Suprapubic skin (tissue), 4 donors: ENCODE measurements around the gene RBMS1. TPM values are rescaled to one million over a fixed set of nuclear protein-coding genes. Genes with fewer than 3 reads are reported as not detected.
"Not testable (repeated sequence)": the region's sequence is repeated elsewhere in the genome, so short reads cannot be mapped to it uniquely, and the experiment has no call there.

Experiments used
- DNase-seq, 2 donors: peaks; one replicate each; pipeline ENCODE4 v3.0.0-alpha.2; 2019; ENCODE audit warnings: low spot score in 2 of 2
- H3K27ac ChIP-seq: fragments of 200-600 bp; sonication (generic); one replicate; pipeline ENCODE4 v1.5.1; 2019
- H3K27me3 ChIP-seq: fragments of 200-600 bp; sonication (generic); one replicate; pipeline ENCODE4 v1.5.1; 2019
- H3K36me3 ChIP-seq: fragments of 200-600 bp; sonication (generic); one replicate; pipeline ENCODE4 v1.5.1; 2019
- H3K4me1 ChIP-seq: fragments of 200-600 bp; sonication (generic); one replicate; pipeline ENCODE4 v1.5.1; 2019
- H3K4me3 ChIP-seq: fragments of 200-600 bp; sonication (generic); one replicate; pipeline ENCODE4 v1.5.1; 2019; ENCODE audit warnings: mild to moderate bottlenecking
- H3K9me3 ChIP-seq: fragments of 200-600 bp; sonication (generic); one replicate; pipeline ENCODE4 v1.5.1; 2019
- EP300 ChIP-seq: sonication (generic); formaldehyde crosslinking; IDR thresholded peaks from one replicate; pipeline ENCODE4 v1.6.1; 2017; ENCODE audit warnings: antibody characterized with exemption
- POLR2A ChIP-seq, 2 donors: fragments of 450-650 bp; IDR thresholded peaks; one replicate each; pipeline ENCODE4 v1.6.1; 2017; ENCODE audit warnings: antibody characterized with exemption in 2 of 2, mild to moderate bottlenecking in 2 of 2, moderate library complexity in 2 of 2
- POLR2AphosphoS5 ChIP-seq, 3 donors: sonication (generic); formaldehyde crosslinking; IDR thresholded peaks; one replicate each; pipeline ENCODE4 v1.6.1; 2017; ENCODE audit warnings: antibody characterized with exemption in 3 of 3
- WGBS: methylation state at CpG from one replicate; pipeline ENCODE4 v1.1.5; 2018; 5-methylcytosine and 5-hydroxymethylcytosine counted together
- total RNA-seq, 4 donors: library from RNA; depleted of rRNA; stranded (reverse); fragments of >200 nt; gene quantifications; one replicate each; pipeline ENCODE4 v1.1.0, GENCODE V29; 2016
- TF ChIP-seq, protein P1 (sequence below), 2 donors: fragments of 200-600 bp in 1 of 2; fragments of 450-650 bp in 1 of 2; sonication (generic) in 1 of 2; IDR thresholded peaks; one replicate each; pipeline ENCODE4 v1.5.1; 2016 to 2019; ENCODE audit warnings: antibody characterized with exemption in 2 of 2, mild to moderate bottlenecking in 1 of 2, moderate library complexity in 1 of 2

Gene RBMS1
- total RNA-seq, 4 donors from 2014 or later: 55.7 to 92.2 (median 62.2) TPM

GRCh38 chr2:160445673-160446072, 47.9 kb downstream of the RBMS1 start:
- Histone ChIP-seq H3K9me3 (no peaks in the 10 kb centered on the region), H3K4me1 (peaks cover 4% of the 10 kb centered on the region), H3K4me3 (no peak overlapping the region), H3K36me3 (no peaks in the 10 kb centered on the region), H3K27me3 (no peaks in the 10 kb centered on the region), H3K27ac (no peak overlapping the region)
- TF ChIP-seq POLR2AphosphoS5 (IDR thresholded peaks at IDR 0.05): no peak
- TF ChIP-seq, protein P1, sequence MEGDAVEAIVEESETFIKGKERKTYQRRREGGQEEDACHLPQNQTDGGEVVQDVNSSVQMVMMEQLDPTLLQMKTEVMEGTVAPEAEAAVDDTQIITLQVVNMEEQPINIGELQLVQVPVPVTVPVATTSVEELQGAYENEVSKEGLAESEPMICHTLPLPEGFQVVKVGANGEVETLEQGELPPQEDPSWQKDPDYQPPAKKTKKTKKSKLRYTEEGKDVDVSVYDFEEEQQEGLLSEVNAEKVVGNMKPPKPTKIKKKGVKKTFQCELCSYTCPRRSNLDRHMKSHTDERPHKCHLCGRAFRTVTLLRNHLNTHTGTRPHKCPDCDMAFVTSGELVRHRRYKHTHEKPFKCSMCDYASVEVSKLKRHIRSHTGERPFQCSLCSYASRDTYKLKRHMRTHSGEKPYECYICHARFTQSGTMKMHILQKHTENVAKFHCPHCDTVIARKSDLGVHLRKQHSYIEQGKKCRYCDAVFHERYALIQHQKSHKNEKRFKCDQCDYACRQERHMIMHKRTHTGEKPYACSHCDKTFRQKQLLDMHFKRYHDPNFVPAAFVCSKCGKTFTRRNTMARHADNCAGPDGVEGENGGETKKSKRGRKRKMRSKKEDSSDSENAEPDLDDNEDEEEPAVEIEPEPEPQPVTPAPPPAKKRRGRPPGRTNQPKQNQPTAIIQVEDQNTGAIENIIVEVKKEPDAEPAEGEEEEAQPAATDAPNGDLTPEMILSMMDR (IDR thresholded peaks at IDR 0.05): no peak
- no peak for TF ChIP-seq POLR2A (IDR thresholded peaks at IDR 0.05)
- no peak for TF ChIP-seq EP300
- 95% methylated on average over 1 of the region's 1 CpG for WGBS
- DNase-seq: no peak

DNA sequence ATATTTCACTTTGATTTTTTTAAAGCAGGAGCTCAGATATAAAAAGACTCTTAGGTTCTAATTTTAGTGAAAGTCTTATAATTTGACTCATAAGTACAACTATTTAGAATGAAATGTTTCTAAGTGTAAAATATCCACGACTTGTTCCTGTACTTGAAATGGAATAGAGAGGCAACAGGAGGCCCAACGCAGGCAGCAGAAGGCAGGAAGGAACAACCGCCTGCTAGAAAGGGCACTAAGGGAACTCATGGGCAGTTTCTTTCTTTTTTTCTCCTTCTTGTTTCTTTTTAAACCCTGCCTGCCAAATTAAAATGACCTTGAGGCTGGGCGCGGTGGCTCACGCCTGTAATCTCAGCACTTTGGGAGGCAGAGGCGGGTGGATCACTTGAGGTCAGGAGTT, 51.0 kb downstream of the RBMS1 start:
- 94% methylated on average over 7 of the region's 7 CpGs for WGBS
- Histone ChIP-seq H3K9me3 (no peaks in the 10 kb centered on the region), H3K4me3 (no peak overlapping the region), H3K27me3 (no peaks in the 10 kb centered on the region), H3K27ac (no peak overlapping the region), H3K36me3 (no peaks in the 10 kb centered on the region), H3K4me1 (no peaks in the 10 kb centered on the region)
- TF ChIP-seq EP300 (no peak), POLR2A (IDR thresholded peaks at IDR 0.05) (no peak), POLR2AphosphoS5 (IDR thresholded peaks at IDR 0.05) (no peak)
- TF ChIP-seq, protein P1 (IDR thresholded peaks at IDR 0.05): no peak
- no peak for DNase-seq

GRCh38 chr2:160440888-160441287, 52.7 kb downstream of the RBMS1 start:
- H3K4me1 ChIP-seq: no peaks in the 10 kb centered on the region
- no peaks in the 10 kb centered on the region for H3K27me3 ChIP-seq
- no peak overlapping the region for H3K27ac ChIP-seq
- TF ChIP-seq EP300 (no peak), POLR2A (IDR thresholded peaks at IDR 0.05) (no peak), POLR2AphosphoS5 (IDR thresholded peaks at IDR 0.05) (no peak)
- TF ChIP-seq, protein P1 (IDR thresholded peaks at IDR 0.05): no peak
- H3K4me3 ChIP-seq: no peak overlapping the region
- WGBS: 24% methylated on average over 2 of the region's 2 CpGs
- DNase-seq: no peak
- H3K36me3 ChIP-seq: no peaks in the 10 kb centered on the region
- no peaks in the 10 kb centered on the region for H3K9me3 ChIP-seq

- not testable (repeated sequence) for H3K4me1 ChIP-seq, DNase-seq, H3K9me3 ChIP-seq, H3K4me3 ChIP-seq, H3K27me3 ChIP-seq, H3K36me3 ChIP-seq, H3K27ac ChIP-seq
- no CpG with 5 or more reads among the region's 32 CpGs for WGBS
Measured at GRCh38 chr2:160439038-160439437, 54.6 kb downstream of the RBMS1 start.

DNA sequence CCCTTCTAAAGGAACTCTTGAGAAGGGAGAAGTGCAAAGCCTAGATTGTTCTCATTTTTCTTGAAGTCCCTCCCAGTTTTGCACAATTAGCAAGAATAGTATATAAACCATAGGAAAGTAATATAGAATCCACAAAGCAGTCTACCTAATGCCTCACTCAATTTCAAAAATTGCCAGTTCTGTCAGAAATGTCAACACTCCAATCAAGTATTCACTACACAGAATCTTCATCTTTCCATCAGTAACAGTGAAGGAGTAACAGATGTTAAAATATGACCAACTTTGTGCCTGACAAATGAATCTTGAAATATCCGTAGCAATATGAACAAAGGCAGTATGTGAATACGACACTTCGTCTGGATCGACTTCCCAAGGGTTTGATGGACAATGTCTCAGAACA, 56.3 kb downstream of the RBMS1 start:
- Histone ChIP-seq H3K36me3 (no peaks in the 10 kb centered on the region), H3K4me3 (no peak overlapping the region), H3K4me1 (peaks cover 17% of the 10 kb centered on the region), H3K27me3 (no peaks in the 10 kb centered on the region), H3K9me3 (no peaks in the 10 kb centered on the region), H3K27ac (no peak overlapping the region)
- TF ChIP-seq POLR2AphosphoS5 (IDR thresholded peaks at IDR 0.05): no peak
- TF ChIP-seq, protein P1 (IDR thresholded peaks at IDR 0.05): no peak
- no peak for TF ChIP-seq EP300
- TF ChIP-seq POLR2A (IDR thresholded peaks at IDR 0.05): no peak
- no peak for DNase-seq
- whole genome bisulfite sequencing: 98% methylated on average over 4 of the region's 4 CpGs

DNA sequence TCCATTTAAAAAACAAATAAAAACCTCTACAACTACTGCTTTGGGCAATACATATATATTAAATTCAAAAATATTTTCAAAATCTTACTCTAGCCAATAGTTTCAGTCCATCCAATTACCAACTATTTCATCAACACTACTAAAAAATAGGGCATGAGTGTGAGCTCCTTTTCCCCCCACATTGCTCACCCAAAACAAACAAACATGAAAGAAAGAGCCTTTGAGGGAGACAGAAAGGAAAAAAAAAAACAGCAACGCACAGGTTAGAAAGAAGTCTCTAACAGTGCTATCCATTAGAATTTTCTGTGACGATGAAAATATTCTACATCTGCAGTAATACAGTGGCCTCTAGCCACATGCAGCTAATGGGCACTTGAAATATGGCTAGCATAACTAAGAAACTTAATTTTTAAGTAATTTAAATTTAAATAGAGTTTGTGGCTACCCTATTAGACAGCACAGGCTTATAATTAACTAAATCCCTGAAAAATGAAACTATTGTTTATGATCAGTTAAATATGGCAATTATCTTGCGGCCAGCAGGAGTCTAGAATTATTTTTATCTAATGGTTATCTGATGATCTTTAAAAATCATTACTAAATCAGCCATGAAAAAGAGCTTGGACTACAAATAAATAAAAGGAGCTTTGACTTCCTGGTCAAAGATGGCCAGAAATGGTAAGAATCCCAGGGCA, 59.2 kb downstream of the RBMS1 start:
- DNase-seq: no peak
- no peaks in the 10 kb centered on the region for H3K9me3 ChIP-seq
- 70% methylated on average over 3 of the region's 3 CpGs for WGBS
- peaks cover 27% of the 10 kb centered on the region for H3K4me1 ChIP-seq
- no peak overlapping the region for H3K27ac ChIP-seq
- no peaks in the 10 kb centered on the region for H3K27me3 ChIP-seq
- TF ChIP-seq POLR2A (IDR thresholded peaks at IDR 0.05) (no peak), EP300 (no peak), POLR2AphosphoS5 (IDR thresholded peaks at IDR 0.05) (no peak)
- TF ChIP-seq, protein P1 (IDR thresholded peaks at IDR 0.05): no peak
- no peak overlapping the region for H3K4me3 ChIP-seq
- H3K36me3 ChIP-seq: no peaks in the 10 kb centered on the region
